Keratinocyte (primary cell): ENCODE measurements around the gene SKIDA1. TPM values are rescaled to one million over a fixed set of nuclear protein-coding genes. Genes with fewer than 3 reads are reported as not detected.

Experiments used
- DNase-seq: peaks from one replicate; pipeline ENCODE4 v3.0.0-alpha.2; 2011; ENCODE audit warnings: low read depth, missing footprints, low spot score
- FAIRE-seq: peaks from 2 replicates; lab custom pipeline; 2011; peaks lifted over from hg19 to GRCh38; lab: Jason Lieb, UNC
- H2AFZ ChIP-seq: 2 replicates; pipeline ENCODE4 v1.6.0; 2012; ENCODE audit warnings: low read length, control low read depth, inconsistent platforms; ENCODE audit not compliant: control insufficient read depth
- H3K27ac ChIP-seq: 2 replicates; pipeline ENCODE4 v1.5.1; 2011; ENCODE audit warnings: low read length; ENCODE audit not compliant: control insufficient read depth, insufficient read depth
- H3K27me3 ChIP-seq: 3 replicates; pipeline ENCODE4 v1.6.0; 2011; ENCODE audit warnings: low read length; ENCODE audit not compliant: control insufficient read depth, insufficient read depth; ENCODE audit errors: extremely low read depth
- H3K36me3 ChIP-seq, 2 experiments: 2 replicates in 1 of 2; 3 replicates in 1 of 2; pipeline ENCODE4 v1.5.1; 2011; ENCODE audit warnings: low read length in 2 of 2, mild to moderate bottlenecking in 1 of 2; ENCODE audit not compliant: control insufficient read depth in 2 of 2, insufficient read depth in 2 of 2; ENCODE audit errors: extremely low read depth in 1 of 2
- H3K4me1 ChIP-seq: 3 replicates; pipeline ENCODE4 v1.5.1; 2011; ENCODE audit warnings: low read length; ENCODE audit not compliant: control insufficient read depth, insufficient read depth; ENCODE audit errors: extremely low read depth
- H3K4me2 ChIP-seq: 3 replicates; pipeline ENCODE4 v1.6.0; 2011; ENCODE audit warnings: low read depth, low read length; ENCODE audit not compliant: control insufficient read depth, insufficient read depth; ENCODE audit errors: extremely low read depth
- H3K4me3 ChIP-seq, 3 experiments: fragments of 200-600 bp in 1 of 3; sonication (generic) in 1 of 3; 2 replicates in 2 of 3; 3 replicates in 1 of 3; pipeline ENCODE4 v1.5.1; 2011 to 2016; ENCODE audit warnings: low read length in 3 of 3, mild to moderate bottlenecking in 3 of 3, control low read depth in 2 of 3, inconsistent platforms in 1 of 3, low read depth in 1 of 3, mixed read lengths in 1 of 3, mixed run types in 1 of 3, moderate library complexity in 1 of 3; ENCODE audit not compliant: control insufficient read depth in 2 of 3, insufficient read depth in 2 of 3; ENCODE audit errors: extremely low read depth in 1 of 3
- H3K79me2 ChIP-seq: 2 replicates; pipeline ENCODE4 v1.6.0; 2012; ENCODE audit warnings: low read length; ENCODE audit not compliant: control insufficient read depth, insufficient read depth
- H3K9ac ChIP-seq: 3 replicates; pipeline ENCODE4 v1.6.0; 2011; ENCODE audit warnings: low read length; ENCODE audit not compliant: control insufficient read depth, insufficient read depth; ENCODE audit errors: extremely low read depth
- H3K9me1 ChIP-seq: 3 replicates; pipeline ENCODE4 v1.6.0; 2011; ENCODE audit warnings: low read length; ENCODE audit not compliant: control insufficient read depth, insufficient read depth; ENCODE audit errors: extremely low read depth
- H3K9me3 ChIP-seq: 2 replicates; pipeline ENCODE4 v1.5.1; 2012; ENCODE audit warnings: low read depth, low read length; ENCODE audit not compliant: control insufficient read depth
- H4K20me1 ChIP-seq: 3 replicates; pipeline ENCODE4 v1.6.0; 2011; ENCODE audit warnings: low read length; ENCODE audit not compliant: control insufficient read depth, insufficient read depth; ENCODE audit errors: extremely low read depth
- CTCF ChIP-seq, 3 experiments: IDR thresholded peaks in 1 of 3; conservative IDR thresholded peaks in 1 of 3; optimal IDR thresholded peaks in 1 of 3; 2 replicates in 2 of 3; 3 replicates in 1 of 3; pipeline versions ENCODE3 to v1.5.1; 2011; ENCODE audit warnings: low read length in 3 of 3, mild to moderate bottlenecking in 3 of 3, moderate library complexity in 2 of 3, control low read depth in 1 of 3, inconsistent platforms in 1 of 3; ENCODE audit not compliant: insufficient read depth in 2 of 3; ENCODE audit errors: extremely low read depth in 1 of 3
- EZH2 ChIP-seq: IDR thresholded peaks from one replicate; pipeline ENCODE4 v1.6.1; 2012; ENCODE audit warnings: inconsistent platforms, mild to moderate bottlenecking, low read length, moderate library complexity
- dilution Hi-C: fragments of 300-500 bp; cut with MboI; formaldehyde crosslinking; loops from one replicate; pipeline ENCODE4 v1.7.0; 2020; ENCODE audit warnings: low sequenced_read_pairs; ENCODE audit not compliant: extremely low pct_ligation_motif_present
- polyA plus RNA-seq, 5 experiments: library from polyadenylated mRNA; depleted of rRNA in 3 of 5; stranded (reverse) in 3 of 5; stranded (forward) in 1 of 5; unstranded in 1 of 5; fragments of >200 nt; gene quantifications; 1 replicate in 1 of 5; 2 replicates in 3 of 5; 3 replicates in 1 of 5; pipeline versions ENCODE4 v1.2.1 to v1.2.3, GENCODE V29; 2011 to 2012; ENCODE audit warnings: missing spikeins in 2 of 5, low read depth in 1 of 5, low replicate concordance in 1 of 5

The SKIDA1 gene
- polyA plus RNA-seq, 1 donor (not counting 4 experiments of a cell fraction or from before 2014, with no cell fraction given): 0.13 TPM

GRCh38 chr10:21515361-21516241, 9.9 kb downstream of the SKIDA1 start:
- Histone ChIP-seq H2AFZ (peak overlapping the region; percentile 62), H3K9me1 (no peaks in the 10 kb centered on the region), H3K4me3 (peak overlapping the region; percentile 49 to 62 (median 56)), H3K4me2 (peak overlapping the region; percentile 77), H3K9ac (peak overlapping the region; percentile 39), H4K20me1 (no peaks in the 10 kb centered on the region), H3K36me3 (no peaks in the 10 kb centered on the region), H3K9me3 (no peaks in the 10 kb centered on the region), H3K27ac (no peak overlapping the region), H3K4me1 (peaks cover 27% of the 10 kb centered on the region), H3K27me3 (no peaks in the 10 kb centered on the region), H3K79me2 (no peaks in the 10 kb centered on the region)
- FAIRE-seq (no peak), DNase-seq (no peak)
- no peak for TF ChIP-seq CTCF (optimal IDR thresholded peaks at IDR 0.05 in 1 of 3, IDR thresholded peaks at IDR 0.05 in 1 of 3, conservative IDR thresholded peaks at IDR 0.05 in 1 of 3; ENCODE audit: extremely low read depth in 1 of 3, insufficient read depth in 2 of 3, low read length in 3 of 3)
- TF ChIP-seq EZH2: no peak
- dilution Hi-C loops: no loop called here

GRCh38 chr10:21514818-21515351, 10.6 kb downstream of the SKIDA1 start:
- H3K27me3 ChIP-seq: no peaks in the 10 kb centered on the region
- H3K4me3 ChIP-seq: peak overlapping the region in 2 of 3 experiments; percentile 6 to 62
- DNase-seq (no peak), FAIRE-seq (no peak)
- no peaks in the 10 kb centered on the region for H3K36me3 ChIP-seq
- H3K27ac ChIP-seq: no peak overlapping the region
- H3K4me2 ChIP-seq: peak overlapping the region; percentile 77
- H3K9me3 ChIP-seq: no peaks in the 10 kb centered on the region
- no peak overlapping the region for H3K9ac ChIP-seq
- TF ChIP-seq CTCF (optimal IDR thresholded peaks at IDR 0.05 in 1 of 3, IDR thresholded peaks at IDR 0.05 in 1 of 3, conservative IDR thresholded peaks at IDR 0.05 in 1 of 3; ENCODE audit: extremely low read depth in 1 of 3, insufficient read depth in 2 of 3, low read length in 3 of 3): no peak
- TF ChIP-seq EZH2: no peak
- H3K4me1 ChIP-seq: peaks cover 27% of the 10 kb centered on the region
- H4K20me1 ChIP-seq: no peaks in the 10 kb centered on the region
- H3K9me1 ChIP-seq: no peaks in the 10 kb centered on the region
- dilution Hi-C loops: no loop called here
- H3K79me2 ChIP-seq: no peaks in the 10 kb centered on the region
- H2AFZ ChIP-seq: no peak overlapping the region
